ENCODE data around the gene VAPA.

GRCh38 chr18:9984080-9984479 is 70.3 kb downstream of the VAPA start:
- TF ChIP-seq CTCF (IDR thresholded peaks at IDR 0.05; ENCODE audit: insufficient read depth, low read length) (no peak), GABPA (IDR thresholded peaks at IDR 0.05; ENCODE audit: low read depth) (no peak), POLR2AphosphoS5 (IDR thresholded peaks at IDR 0.05; ENCODE audit: low read depth) (no peak), REST (IDR thresholded peaks at IDR 0.05; ENCODE audit: insufficient replicate concordance, low read depth) (no peak)
